Hematopoietic multipotent progenitor cell (in vitro differentiated cells): ENCODE results near the gene DDAH1. TPM values are rescaled to one million over a fixed set of nuclear protein-coding genes. Genes with fewer than 3 reads are reported as not detected.

Source experiments
- DNase-seq, 3 donors: peaks; one replicate each; pipeline ENCODE4 v3.0.0-alpha.2; 2011 to 2015; ENCODE audit warnings: low read depth in 2 of 3, low spot score in 2 of 3
- total RNA-seq: library from RNA; depleted of rRNA; stranded (reverse); fragments of >200 nt; gene quantifications from one replicate; pipeline ENCODE4 v1.2.3, GENCODE V29; 2012

Gene DDAH1
- total RNA-seq, 1 donor: 0.81 TPM

- no peak for DNase-seq
These were observed 131.8 kb downstream of the DDAH1 start for GRCh38 chr1:85333186-85333585.

DNA sequence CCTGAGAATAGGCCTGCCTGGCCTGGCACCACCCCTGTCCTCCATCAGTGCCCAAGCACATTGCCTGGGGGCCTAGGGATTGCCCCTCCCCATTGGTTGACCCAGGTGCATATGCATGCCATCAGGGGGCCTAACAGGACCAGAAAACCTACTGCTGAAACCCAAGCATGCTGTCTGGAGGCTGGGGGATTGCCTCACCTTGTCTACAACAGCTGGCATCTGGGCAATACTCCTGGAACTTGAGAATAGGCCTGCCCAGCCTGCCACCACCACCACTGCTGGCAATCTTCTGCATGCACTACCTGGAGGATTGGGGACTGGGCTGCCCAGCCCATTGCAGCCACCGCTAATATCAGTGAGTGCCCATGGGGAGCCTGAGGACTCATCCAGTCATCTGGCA, 132.4 kb downstream of the DDAH1 start:
- no peak for DNase-seq

DNA sequence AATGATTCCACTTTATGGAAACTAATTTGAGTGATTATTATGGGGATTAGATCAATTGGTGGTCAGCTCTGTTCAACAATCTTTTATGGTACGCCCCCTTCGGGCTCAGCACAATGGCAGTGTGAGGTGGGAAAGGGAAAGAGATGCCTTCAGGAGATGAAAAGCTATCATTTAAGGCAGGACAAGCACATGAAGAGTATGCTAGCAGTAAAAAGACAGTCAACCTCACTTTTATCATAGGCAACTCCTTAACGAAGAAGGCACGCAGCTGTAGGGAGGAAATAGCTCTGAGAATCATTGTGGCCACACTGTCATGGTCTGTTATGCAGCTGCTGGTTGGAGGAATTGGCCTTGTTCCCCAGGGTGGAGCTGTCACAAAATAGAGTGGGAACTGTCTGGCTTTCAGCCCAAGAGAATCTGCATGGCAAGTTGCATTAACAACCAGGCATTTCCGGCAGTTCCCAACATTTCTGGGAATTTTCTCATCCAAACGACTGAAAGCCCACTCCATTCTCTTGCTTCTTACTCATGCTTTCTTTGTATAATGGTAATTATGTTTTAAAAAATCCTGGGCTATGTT, 134.2 kb downstream of the DDAH1 start:
- peak in 1 of 3 donors; percentile 14 for DNase-seq

DNA sequence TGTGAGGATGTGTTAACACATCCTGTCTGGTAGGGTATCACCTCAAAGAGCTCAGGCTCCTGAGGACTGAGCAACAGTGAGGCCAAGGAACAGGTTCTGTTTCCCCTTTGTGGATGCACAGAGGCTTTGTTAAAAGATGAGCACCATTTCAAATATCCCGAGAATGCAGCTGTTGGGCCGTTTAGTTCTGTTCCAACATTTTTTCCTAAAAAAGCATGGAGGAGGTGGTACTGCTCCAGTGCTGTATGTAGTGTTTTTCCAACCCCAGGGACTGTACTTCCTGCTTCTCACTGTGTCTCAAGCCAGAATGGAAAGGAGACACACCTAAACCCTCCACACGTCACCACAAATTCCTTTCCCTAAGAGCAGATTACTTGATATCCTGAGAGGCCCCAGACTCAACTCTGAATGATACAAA, 134.7 kb downstream of the DDAH1 start:
- DNase-seq: no peak

GRCh38 chr1:85328713-85329397, 136.1 kb downstream of the DDAH1 start:
- no peak for DNase-seq

DNA sequence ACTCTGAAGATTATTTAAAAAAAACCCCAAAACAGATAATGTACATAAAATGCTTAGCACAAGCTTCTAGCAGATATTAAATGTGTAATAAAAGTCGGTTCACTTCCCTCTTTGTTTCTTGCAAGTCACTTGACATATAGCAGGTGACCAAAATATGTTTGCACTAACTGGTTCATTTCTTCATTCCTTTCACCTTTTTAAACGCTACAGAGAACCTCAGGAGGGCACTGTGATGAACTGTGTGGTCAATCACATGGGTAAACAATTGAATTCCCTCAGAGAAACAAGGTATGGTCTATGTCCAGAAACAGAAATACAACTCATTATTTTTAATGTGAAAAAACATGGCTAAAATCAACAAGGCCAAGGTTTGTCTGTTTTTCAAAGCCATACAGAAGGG, 137.2 kb downstream of the DDAH1 start:
- no peak for DNase-seq

DNA sequence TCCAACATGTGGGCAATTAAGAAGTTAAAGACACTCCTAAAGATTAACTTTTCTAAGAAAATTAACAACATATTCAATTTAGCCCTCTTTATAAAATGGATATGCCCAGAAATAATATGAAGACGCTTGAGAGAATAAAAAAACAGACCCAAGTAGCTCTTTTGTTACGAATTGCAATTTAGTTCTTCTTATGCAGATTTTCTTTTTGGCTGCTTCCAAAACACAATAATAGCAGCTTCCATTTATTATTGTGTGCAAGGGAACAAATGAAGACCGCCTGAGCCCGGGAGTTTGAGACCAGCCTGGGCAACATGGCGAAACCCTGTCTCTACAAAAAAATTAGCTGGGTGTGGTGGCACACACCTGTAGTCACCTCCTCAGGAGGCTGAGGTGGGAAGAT, 138.1 kb downstream of the DDAH1 start:
- DNase-seq: no peak

GRCh38 chr1:85326336-85326735, 138.6 kb downstream of the DDAH1 start:
- no peak for DNase-seq

GRCh38 chr1:85325920-85326319, 139.0 kb downstream of the DDAH1 start:
- peak in 1 of 3 donors; percentile 14 for DNase-seq

DNA sequence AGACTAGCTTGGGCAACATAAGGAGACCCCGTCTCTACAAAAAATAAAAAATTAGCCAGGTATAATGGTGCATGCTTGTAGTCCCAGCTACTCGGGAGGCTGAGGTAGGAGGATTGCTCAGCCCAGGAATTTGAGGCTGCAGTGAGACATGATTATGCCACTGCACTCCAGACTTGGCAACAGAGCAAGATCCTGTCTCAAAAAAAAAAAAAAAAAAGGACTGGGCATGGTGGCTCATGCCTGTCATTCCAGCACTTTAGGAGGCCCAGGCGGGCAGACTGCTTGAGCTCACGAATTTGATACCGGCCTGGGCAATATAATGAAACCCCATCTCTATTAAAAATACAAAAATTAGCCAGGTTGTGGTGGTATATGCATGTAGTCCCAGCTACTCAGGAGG, 141.2 kb downstream of the DDAH1 start:
- no peak for DNase-seq

- DNase-seq: no peak
These were observed 142.3 kb downstream of the DDAH1 start for GRCh38 chr1:85322655-85323054.

GRCh38 chr1:85321237-85321964, 143.6 kb downstream of the DDAH1 start:
- peak in 2 of 3 donors; percentile 15 to 44 for DNase-seq

DNA sequence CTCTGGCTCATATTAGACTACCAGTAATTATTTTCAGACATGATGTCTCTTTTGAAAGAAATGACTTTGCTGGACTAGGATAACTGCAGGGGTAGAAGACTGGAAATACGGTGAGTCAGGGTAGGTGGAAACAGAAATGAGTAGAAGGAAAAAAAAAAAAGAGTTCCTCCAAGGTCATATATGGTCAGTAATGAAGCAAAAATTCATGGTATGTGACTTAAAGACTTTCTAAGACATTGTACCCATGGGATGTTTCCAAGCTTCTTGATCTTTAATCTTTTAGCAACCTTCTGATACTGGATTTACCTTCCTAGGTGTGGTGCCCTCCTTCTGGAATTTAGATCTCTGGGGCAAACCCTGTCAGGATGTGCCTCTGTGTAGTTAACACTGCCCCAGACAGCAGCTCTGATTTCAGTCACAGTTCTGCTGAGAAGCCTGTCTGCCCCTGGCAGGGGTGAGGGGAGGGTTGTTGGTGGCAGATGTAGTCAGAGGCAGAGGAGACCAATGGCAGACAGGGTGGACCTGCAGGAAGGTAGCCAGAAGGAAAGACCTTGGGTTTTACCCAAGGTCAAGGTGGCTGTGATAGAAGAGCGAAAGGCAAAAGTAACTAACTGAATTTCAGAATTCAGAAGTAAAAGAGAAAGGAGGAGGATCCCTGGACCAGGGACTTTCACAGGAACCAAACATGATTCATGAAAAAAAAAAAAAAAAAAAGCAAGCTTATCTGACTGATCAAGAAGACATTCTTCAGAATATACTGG, 144.4 kb downstream of the DDAH1 start:
- no peak for DNase-seq

DNA sequence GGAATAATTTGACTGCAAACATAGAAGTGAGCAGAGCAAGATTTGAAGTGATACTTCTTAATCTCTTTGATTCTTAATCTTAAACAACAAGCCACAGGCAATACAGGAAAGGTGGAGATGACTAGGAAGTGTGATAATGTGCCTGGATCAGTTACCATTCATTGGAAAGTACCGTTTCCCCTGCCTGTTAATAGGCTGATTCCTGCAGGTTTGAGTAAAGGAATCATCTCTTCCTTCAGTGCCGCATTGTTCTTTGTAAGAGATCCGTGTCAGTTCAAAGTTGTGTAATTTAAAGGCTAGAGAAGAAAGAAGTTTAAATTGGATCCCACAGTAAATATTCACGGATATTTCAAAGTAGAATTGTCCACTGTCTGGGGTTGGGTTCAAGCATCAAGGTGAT, 145.0 kb downstream of the DDAH1 start:
- DNase-seq: no peak

DNA sequence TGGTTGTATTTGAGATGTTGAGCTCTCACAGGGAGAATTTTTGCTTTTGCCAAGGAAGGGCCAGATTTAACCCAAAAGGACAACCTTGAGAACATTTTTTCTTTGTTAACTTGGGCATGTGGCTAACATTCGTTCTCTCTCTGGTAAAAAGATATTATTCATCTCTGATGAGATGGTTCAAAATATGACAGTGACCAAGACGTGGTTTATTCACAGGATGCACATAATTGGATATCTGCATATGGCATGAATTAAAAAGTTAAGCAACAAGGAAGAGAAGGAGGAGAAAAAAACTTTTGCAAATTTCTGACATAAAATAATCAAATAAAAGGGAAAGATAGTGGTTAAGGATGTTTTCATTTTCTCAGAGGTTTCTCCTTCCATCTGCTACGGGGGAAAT, 145.5 kb downstream of the DDAH1 start:
- no peak for DNase-seq

DNA sequence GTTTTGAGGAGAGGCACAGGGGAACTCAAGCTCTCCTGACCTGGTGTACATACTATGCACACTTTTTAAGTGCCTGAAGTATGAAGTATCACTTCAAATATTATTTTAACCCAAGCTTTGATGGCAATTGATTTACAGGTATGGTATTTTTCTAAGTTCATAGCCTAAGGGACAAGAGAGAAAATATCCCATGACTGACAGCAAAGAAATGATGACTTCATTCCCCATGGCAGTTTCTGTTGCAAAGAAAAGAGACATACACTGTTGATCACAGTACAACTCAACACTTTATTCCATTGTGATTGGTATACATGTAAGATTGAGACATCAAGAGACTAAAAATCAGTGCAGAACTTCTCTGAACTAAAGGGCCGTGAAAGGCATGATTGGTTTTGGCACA, 146.7 kb downstream of the DDAH1 start:
- DNase-seq: no peak

GRCh38 chr1:85317560-85317959, 147.4 kb downstream of the DDAH1 start:
- DNase-seq: no peak

DNA sequence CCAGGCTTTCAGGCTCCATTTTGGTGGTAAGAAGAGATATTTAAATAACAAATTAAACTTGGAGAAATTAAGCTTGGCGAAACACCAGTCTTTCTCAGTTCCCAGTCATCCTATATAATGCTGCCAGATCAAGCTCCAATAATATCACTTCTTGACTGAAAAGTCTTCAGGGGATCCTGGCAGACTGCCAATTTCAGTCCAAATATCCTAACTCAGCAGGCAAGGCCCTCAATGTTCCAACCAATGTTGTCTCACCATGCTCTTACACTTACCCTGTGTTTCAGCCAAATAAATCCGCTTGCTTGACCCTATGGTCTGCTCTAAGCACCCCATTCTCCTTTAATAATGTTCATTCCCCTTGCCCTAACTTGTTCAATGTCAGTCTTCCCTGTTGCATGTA, 148.6 kb downstream of the DDAH1 start:
- no peak for DNase-seq

- DNase-seq: no peak
These were observed 149.2 kb downstream of the DDAH1 start for GRCh38 chr1:85315789-85316188.

- DNase-seq: no peak
These were observed 150.2 kb downstream of the DDAH1 start for GRCh38 chr1:85314726-85315125.
